ENCODE results near the gene TRAF5. TPM values are rescaled to one million over a fixed set of nuclear protein-coding genes. Genes with fewer than 3 reads are reported as not detected.
"Not testable (repeated sequence)": the region's sequence is repeated elsewhere in the genome, so short reads cannot be mapped to it uniquely, and the experiment has no call there.

Gene TRAF5
- total and polyA plus RNA-seq, 12 donors, result 1.0 to 16.7 (median 7.4) TPM

DNA sequence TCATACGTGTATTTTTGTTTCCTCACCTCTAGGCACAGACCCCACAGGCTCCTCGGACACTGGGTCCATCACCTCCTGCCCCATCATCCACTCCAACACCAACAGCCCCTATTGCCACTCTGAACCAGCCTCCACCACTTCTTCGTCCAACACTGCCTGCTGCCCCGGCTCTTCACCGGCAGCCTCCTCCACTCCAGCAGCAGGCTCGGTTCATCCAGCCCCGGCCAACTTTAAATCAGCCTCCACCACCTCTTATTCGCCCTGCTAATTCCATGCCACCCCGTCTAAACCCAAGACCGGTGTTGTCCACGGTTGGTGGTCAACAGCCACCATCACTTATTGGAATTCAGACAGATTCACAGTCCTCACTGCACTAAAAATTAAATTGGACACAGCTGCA, 13.2 kb upstream of the TRAF5 start:
- H3K4me3 ChIP-seq, result no peak overlapping the region

DNA sequence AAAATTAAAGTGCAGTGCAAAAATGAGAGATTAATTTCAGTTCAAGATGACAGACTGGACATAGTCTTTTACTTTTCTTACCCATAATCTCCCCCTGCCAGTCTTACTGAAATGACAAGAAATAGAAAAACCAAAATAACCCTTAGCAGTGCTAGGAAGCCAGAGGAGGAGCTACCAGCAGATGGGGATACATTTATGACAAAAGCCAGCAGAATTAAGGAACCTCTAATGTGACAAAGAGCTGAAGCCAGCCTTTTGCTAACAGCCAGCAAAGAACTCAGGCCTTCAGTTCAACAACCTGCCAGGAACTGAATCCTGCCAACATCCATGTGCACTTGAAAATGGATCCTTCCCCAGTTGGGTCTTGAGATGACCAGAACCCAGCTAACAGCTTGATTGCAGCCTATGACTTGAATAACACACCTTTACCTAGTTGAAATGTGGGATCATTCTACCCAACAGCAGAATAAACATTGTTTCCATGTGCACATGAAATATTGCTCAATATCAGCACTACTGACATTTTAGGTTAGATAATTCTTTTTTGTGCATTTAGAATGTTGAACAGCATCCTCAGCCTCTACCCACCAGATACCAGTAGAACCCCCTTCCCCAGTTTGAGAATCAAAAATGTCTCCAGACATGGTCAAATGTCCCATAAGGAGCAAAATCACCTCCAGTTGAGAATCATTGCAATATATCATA, 7.9 kb upstream of the TRAF5 start:
- Histone ChIP-seq H3K27ac (no peak overlapping the region), H3K4me1 (replicated peaks in 1 of 2) (no peaks in the 10 kb centered on the region), H3K4me3 (no peak overlapping the region), H3K9me3 (replicated peaks in 1 of 3) (no peaks in the 10 kb centered on the region), H3K36me3 (replicated peaks in 1 of 2) (peaks cover 0 to 23% of the 10 kb centered on the region in 2 donors), H3K27me3 (no peaks in the 10 kb centered on the region)
- no peak for DNase-seq
- TF ChIP-seq CTCF (IDR thresholded peaks at IDR 0.05), result no peak
- TF ChIP-seq POLR2A (IDR thresholded peaks at IDR 0.05), result no peak
- intact Hi-C loops (cut with DNase I), result no loop called here

More for the DNA sequence above, 13.2 kb upstream of the TRAF5 start:
- no peak for TF ChIP-seq CTCF (IDR thresholded peaks at IDR 0.05)
- no peak for TF ChIP-seq POLR2A (IDR thresholded peaks at IDR 0.05)
- no peaks in the 10 kb centered on the region for H3K4me1 ChIP-seq (replicated peaks in 1 of 2)
- no peak overlapping the region for H3K27ac ChIP-seq
- H3K27me3 ChIP-seq, result no peaks in the 10 kb centered on the region
- intact Hi-C loops (cut with DNase I), result no loop called here
- 93 to 97% (median 95%) methylated on average over 11 of the region's 11 CpGs for WGBS, 4 donors
- H3K9me3 ChIP-seq (replicated peaks in 1 of 3), result no peaks in the 10 kb centered on the region
- peaks cover 0 to 35% of the 10 kb centered on the region in 2 donors for H3K36me3 ChIP-seq (replicated peaks in 1 of 2)
- no peak for DNase-seq

DNA sequence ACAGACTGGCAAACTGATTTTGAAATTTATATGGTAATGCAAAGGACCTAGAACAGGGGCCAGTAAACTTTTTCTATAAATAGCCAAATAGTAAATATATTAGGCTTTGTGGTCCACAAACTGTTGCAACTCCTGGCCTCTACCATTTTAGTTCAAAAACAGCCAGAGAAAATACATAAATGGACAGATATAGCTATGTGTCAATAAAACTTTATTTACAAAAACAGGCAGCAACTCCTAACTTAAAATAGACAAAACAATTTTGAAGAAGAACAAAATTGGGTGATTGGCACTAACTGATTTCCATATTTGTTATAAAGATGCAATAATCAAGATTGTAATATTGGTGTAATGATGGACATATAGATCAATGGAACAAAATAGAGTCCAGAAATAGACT, 6.7 kb upstream of the TRAF5 start:
- Histone ChIP-seq H3K9me3 (replicated peaks in 1 of 3) (no peaks in the 10 kb centered on the region), H3K4me1 (replicated peaks in 1 of 2) (no peaks in the 10 kb centered on the region), H3K4me3 (no peak overlapping the region), H3K27ac (no peak overlapping the region), H3K27me3 (no peaks in the 10 kb centered on the region), H3K36me3 (replicated peaks in 1 of 2) (peaks cover 0 to 12% of the 10 kb centered on the region in 2 donors)
- TF ChIP-seq POLR2A (IDR thresholded peaks at IDR 0.05), result no peak
- no peak for TF ChIP-seq CTCF (IDR thresholded peaks at IDR 0.05)
- DNase-seq, result no peak
- intact Hi-C loops (cut with DNase I), result loop anchor here (10.0 kb wide), 2 partner anchors 65 to 195 kb away; no protein-coding TSS in a partner anchor

DNA sequence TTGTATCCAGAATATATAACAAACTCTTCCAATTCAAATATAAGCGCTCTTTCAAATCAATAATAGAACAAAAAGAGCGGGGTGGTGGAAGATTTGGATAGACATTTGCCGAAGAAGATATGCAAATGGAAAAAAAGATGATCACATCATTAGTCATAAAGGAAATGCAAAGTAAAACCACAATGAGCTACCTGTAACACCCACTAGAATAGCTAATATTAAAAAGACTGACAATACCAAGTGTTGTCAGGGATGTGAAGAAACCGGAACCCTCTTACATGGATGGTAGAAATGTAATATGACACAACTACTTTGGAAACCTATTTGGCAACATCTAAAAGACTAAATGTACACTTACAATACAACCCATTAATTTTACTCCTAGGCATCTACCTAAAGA, 5.7 kb upstream of the TRAF5 start:
- Histone ChIP-seq H3K4me1 (replicated peaks in 1 of 2) (no peaks in the 10 kb centered on the region), H3K27me3 (no peaks in the 10 kb centered on the region), H3K4me3 (no peak overlapping the region), H3K27ac (no peak overlapping the region), H3K9me3 (replicated peaks in 1 of 3) (no peaks in the 10 kb centered on the region), H3K36me3 (replicated peaks in 1 of 2) (peaks cover 0 to 5% of the 10 kb centered on the region in 2 donors)
- 84 to 88% (median 84%) methylated on average over 4 of the region's 4 CpGs for WGBS, 4 donors
- TF ChIP-seq POLR2A (IDR thresholded peaks at IDR 0.05), result no peak
- TF ChIP-seq CTCF (IDR thresholded peaks at IDR 0.05), result no peak
- no peak for DNase-seq
- intact Hi-C loops (cut with DNase I), result loop anchor here (10.0 kb wide), 2 partner anchors 64 to 194 kb away; no protein-coding TSS in a partner anchor

DNA sequence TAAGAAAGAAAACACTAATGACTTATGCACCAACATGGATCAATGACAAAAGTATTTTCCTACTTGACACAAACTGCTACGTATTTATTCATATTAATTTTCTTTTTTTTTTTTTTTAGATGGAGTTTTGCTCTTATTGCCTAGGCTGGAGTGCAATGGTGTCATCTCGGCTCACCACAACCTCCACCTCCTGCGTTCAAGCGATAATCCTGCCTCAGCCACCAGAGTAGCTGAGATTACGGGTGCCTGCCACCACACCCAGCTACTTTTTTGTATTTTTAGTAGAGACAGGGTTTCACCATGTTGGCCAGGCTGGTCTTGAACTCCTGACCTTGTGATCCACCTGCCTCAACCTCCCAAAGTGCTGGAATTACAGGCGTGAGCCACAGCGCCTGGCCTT, 5.0 kb upstream of the TRAF5 start:
- not testable (repeated sequence) for H3K4me3 ChIP-seq; H3K36me3 ChIP-seq (replicated peaks in 1 of 2); H3K4me1 ChIP-seq (replicated peaks in 1 of 2); H3K27ac ChIP-seq; DNase-seq; H3K9me3 ChIP-seq (replicated peaks in 1 of 3); H3K27me3 ChIP-seq
- intact Hi-C loops (cut with DNase I), result loop anchor here (10.0 kb wide), 2 partner anchors 63 to 193 kb away; no protein-coding TSS in a partner anchor
- 92 to 97% (median 93%) methylated on average over 7 of the region's 7 CpGs for WGBS, 4 donors

Measured in adrenal gland (tissue), 12 donors.